Stomach (tissue), 4 donors: ENCODE data around the gene SHANK1.

Experiments
- POLR2AphosphoS5 ChIP-seq, 3 donors: sonication (generic); formaldehyde crosslinking; IDR thresholded peaks; one replicate each; pipeline ENCODE4 v1.6.1; 2016; ENCODE audit warnings: antibody characterized with exemption in 3 of 3
- TF ChIP-seq, protein P1 (sequence below), 7 experiments: fragments of 450-650 bp in 4 of 7; fragments of 200-600 bp in 3 of 7; sonication (generic) in 3 of 7; IDR thresholded peaks; one replicate each; pipeline ENCODE4 v1.5.1; 2016 to 2019; ENCODE audit warnings: antibody characterized with exemption in 7 of 7, control low read depth in 2 of 7, mild to moderate bottlenecking in 1 of 7

DNA sequence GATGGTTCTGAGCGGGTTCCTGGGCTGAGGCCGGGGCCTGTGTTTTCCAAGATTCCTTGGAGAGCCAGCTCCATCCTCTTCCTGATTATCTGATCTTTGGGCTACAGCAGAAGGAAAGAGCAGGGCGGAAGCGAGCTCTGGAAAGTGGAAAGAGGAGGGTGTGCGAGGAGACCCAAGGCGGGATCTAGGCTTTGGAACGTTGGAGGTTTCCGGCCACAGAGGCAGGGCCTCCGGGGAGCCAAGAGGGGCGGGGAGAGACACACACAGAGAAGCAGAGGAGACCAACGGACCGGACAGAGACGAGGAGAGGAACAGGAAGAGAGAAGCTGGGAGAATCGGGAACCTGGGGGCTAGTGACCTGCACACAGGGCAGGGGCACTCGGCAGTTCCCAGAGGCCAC, 3.5 kb upstream of the SHANK1 start, which contains the start of gene CLEC11A:
- TF ChIP-seq, protein P1, sequence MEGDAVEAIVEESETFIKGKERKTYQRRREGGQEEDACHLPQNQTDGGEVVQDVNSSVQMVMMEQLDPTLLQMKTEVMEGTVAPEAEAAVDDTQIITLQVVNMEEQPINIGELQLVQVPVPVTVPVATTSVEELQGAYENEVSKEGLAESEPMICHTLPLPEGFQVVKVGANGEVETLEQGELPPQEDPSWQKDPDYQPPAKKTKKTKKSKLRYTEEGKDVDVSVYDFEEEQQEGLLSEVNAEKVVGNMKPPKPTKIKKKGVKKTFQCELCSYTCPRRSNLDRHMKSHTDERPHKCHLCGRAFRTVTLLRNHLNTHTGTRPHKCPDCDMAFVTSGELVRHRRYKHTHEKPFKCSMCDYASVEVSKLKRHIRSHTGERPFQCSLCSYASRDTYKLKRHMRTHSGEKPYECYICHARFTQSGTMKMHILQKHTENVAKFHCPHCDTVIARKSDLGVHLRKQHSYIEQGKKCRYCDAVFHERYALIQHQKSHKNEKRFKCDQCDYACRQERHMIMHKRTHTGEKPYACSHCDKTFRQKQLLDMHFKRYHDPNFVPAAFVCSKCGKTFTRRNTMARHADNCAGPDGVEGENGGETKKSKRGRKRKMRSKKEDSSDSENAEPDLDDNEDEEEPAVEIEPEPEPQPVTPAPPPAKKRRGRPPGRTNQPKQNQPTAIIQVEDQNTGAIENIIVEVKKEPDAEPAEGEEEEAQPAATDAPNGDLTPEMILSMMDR (IDR thresholded peaks at IDR 0.05) = no peak
- no peak for TF ChIP-seq POLR2AphosphoS5 (IDR thresholded peaks at IDR 0.05)
